Mucosa of descending colon (tissue), 3 donors: Measurements from ENCODE around the gene METRN. TPM values are rescaled to one million over a fixed set of nuclear protein-coding genes. Genes with fewer than 3 reads are reported as not detected.

ENCODE experiments used
- ATAC-seq: fragments of 200-7000 bp; cut with Tn5 transposase; one replicate; pipeline ENCODE4 v1.9.1; 2020; ENCODE audit warnings: mild to moderate bottlenecking, moderate library complexity
- DNase-seq, 3 donors: peaks; one replicate each; pipeline ENCODE4 v3.0.0-alpha.2; 2020
- H3K36me3 ChIP-seq: fragments of 200-600 bp; one replicate; pipeline ENCODE4 v1.8.0; 2021; ENCODE audit warnings: low read depth, mild to moderate bottlenecking
- H3K4me1 ChIP-seq: fragments of 200-600 bp; one replicate; pipeline ENCODE4 v1.8.0; 2021; ENCODE audit warnings: low read depth, mild to moderate bottlenecking
- H3K4me3 ChIP-seq: fragments of 200-600 bp; one replicate; pipeline ENCODE4 v1.8.0; 2021; ENCODE audit warnings: mild to moderate bottlenecking
- H3K9me3 ChIP-seq: fragments of 200-600 bp; one replicate; pipeline ENCODE4 v1.8.0; 2021; ENCODE audit warnings: mild to moderate bottlenecking
- intact Hi-C, 2 donors: fragments of 100-400 bp; cut with DNase I in 1 of 2; cut with micrococcal nuclease in 1 of 2; formaldehyde crosslinking; loops; one replicate each; pipeline versions ENCODE4 v1.11.0 to v1.11.1; 2022; cut with DNase I, micrococcal nuclease
- total RNA-seq, 3 donors: library from RNA; stranded (reverse); fragmentation: NEBNext Ultra II Directional in 2 of 3; extraction: Animal tissue kit (Norgen Biotek cat#: 25700) in 2 of 3; gene quantifications; one replicate each; pipeline versions ENCODE4 v1.2.1 to v1.2.4, GENCODE V29; 2021 to 2023
- TF ChIP-seq, protein P1 (sequence below): fragments of 200-600 bp; IDR thresholded peaks from one replicate; pipeline ENCODE4 v1.8.0; 2022; ENCODE audit warnings: antibody characterized with exemption, mild to moderate bottlenecking
- donor health status: DM: no; HTN: no; CAD: no; lungs with moderate emphysema.
- donor health status: DM: no; HTN: no; CAD: no.
- donor health status: DM: no; HTN: yes; CAD: no.

METRN gene
- total RNA-seq, 3 donors from 2014 or later, result 15.8 to 34.5 (median 22.0) TPM

DNA sequence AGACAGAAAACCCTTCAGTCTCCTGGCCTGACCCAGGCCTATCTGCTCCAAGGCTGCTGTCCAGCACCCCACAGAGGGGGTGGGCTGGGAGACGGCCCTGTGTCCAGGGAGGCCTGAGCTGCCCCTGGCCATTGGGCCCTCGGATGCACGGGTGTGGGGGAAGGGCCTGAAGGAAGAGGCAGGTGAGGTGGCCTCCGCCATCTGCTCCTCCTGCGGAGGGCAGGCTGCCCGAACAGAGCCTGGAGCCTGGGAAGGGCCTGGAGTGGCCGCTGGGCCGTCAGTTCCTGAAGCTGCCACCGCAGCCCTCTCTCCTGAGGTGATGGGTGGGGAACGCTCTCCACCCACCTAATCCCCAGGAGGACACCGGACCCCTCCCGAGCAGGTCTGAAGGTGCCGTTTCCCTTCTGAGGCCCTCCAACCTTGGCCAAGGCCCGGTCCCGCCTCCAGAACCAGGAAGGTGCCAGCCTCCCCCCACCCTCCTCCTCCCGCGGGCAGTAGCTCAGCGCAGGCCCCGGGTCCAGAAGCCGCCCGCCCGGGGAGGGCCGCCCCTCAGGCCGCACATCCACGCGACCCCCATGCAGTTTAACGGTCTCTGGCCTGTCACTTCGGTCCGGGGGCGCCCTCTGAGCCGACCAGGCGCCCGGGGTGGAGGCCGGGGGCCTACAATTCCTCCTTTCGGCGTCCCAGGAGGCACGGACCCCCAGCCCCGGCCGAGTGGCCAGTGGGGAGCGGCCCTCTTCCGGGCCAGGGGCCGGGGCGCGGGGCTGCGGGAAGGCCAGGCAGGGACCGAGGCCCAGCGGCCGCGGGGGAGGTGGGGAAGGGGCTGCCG is 10.2 kb upstream of the METRN start:
- TF ChIP-seq, protein P1, sequence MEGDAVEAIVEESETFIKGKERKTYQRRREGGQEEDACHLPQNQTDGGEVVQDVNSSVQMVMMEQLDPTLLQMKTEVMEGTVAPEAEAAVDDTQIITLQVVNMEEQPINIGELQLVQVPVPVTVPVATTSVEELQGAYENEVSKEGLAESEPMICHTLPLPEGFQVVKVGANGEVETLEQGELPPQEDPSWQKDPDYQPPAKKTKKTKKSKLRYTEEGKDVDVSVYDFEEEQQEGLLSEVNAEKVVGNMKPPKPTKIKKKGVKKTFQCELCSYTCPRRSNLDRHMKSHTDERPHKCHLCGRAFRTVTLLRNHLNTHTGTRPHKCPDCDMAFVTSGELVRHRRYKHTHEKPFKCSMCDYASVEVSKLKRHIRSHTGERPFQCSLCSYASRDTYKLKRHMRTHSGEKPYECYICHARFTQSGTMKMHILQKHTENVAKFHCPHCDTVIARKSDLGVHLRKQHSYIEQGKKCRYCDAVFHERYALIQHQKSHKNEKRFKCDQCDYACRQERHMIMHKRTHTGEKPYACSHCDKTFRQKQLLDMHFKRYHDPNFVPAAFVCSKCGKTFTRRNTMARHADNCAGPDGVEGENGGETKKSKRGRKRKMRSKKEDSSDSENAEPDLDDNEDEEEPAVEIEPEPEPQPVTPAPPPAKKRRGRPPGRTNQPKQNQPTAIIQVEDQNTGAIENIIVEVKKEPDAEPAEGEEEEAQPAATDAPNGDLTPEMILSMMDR, result no peak

GRCh38 chr16:705431-706188 is 9.3 kb upstream of the METRN start, which contains the start of gene FBXL16:
TSS of gene FBXL16 (minus strand) at chr16:705801. CDS start at chr16:697405, 8,396 bp downstream.
- TF ChIP-seq, protein P1, result no peak
- intact Hi-C loops, result no loop called here
- ATAC-seq (no peak), DNase-seq (no peak)
- Histone ChIP-seq H3K4me1 (peaks cover 2% of the 10 kb centered on the region), H3K36me3 (no peaks in the 10 kb centered on the region), H3K4me3 (no peak within 1 kb of the TSS), H3K9me3 (no peaks in the 10 kb centered on the region)

More for the DNA sequence above, 10.2 kb upstream of the METRN start:
- ATAC-seq, result no peak
- no peaks in the 10 kb centered on the region for H3K9me3 ChIP-seq
- no peak overlapping the region for H3K4me3 ChIP-seq
- intact Hi-C loops, result no loop called here
- DNase-seq, result no peak
- peaks cover 2% of the 10 kb centered on the region for H3K4me1 ChIP-seq
- H3K36me3 ChIP-seq, result no peaks in the 10 kb centered on the region

GRCh38 chr16:706189-707061 is 8.5 kb upstream of the METRN start:
- ATAC-seq, result no peak

DNA sequence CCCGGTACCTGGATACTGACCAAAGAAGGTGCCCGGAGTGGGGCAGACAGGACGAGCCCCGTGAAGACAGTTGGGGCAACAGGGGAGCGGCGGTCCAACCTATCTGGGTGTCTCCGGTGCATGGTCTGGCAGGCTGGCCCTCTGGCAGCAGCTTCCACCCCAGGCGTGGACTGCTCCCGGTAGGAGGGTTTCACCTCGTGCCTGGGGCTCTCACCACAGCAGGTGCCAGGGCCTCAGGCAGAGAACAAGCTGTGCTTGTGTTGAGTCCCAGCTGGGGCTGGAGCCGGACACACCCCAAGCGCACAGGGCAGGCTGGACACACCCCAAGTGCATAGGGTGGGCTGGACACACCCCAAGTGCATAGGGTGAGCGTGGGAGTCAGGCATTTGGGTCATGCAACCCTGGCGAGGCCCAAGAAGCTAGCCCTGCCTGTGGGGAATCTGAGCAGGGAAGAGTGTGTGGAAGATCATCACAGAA is 7.8 kb upstream of the METRN start:
- intact Hi-C loops, result no loop called here
- Histone ChIP-seq H3K4me1 (peaks cover 2% of the 10 kb centered on the region), H3K9me3 (no peaks in the 10 kb centered on the region), H3K4me3 (no peak overlapping the region), H3K36me3 (no peaks in the 10 kb centered on the region)
- TF ChIP-seq, protein P1, result no peak
- DNase-seq, result no peak
- ATAC-seq, result peak; percentile 15

More at GRCh38 chr16:706189-707061, 8.5 kb upstream of the METRN start:
- DNase-seq, result no peak
- H3K4me3 ChIP-seq, result no peak overlapping the region
- no peaks in the 10 kb centered on the region for H3K9me3 ChIP-seq
- H3K36me3 ChIP-seq, result no peaks in the 10 kb centered on the region
- TF ChIP-seq, protein P1, result no peak
- intact Hi-C loops, result no loop called here
- peaks cover 2% of the 10 kb centered on the region for H3K4me1 ChIP-seq

GRCh38 chr16:708019-708418 is 6.9 kb upstream of the METRN start:
- H3K4me1 ChIP-seq, result peaks cover 2% of the 10 kb centered on the region
- ATAC-seq, result no peak
- TF ChIP-seq, protein P1, result no peak
- H3K36me3 ChIP-seq, result no peaks in the 10 kb centered on the region
- H3K9me3 ChIP-seq, result no peaks in the 10 kb centered on the region
- no peak for DNase-seq
- intact Hi-C loops, result no loop called here
- H3K4me3 ChIP-seq, result no peak overlapping the region
